B cell (primary cell): ENCODE results near the gene TMPRSS13. TPM values are rescaled to one million over a fixed set of nuclear protein-coding genes. Genes with fewer than 3 reads are reported as not detected.

ENCODE experiments used
- ATAC-seq: fragments of 200-7000 bp; cut with Tn5 transposase; one replicate; pipeline ENCODE4 v1.10.0; 2021; ENCODE audit warnings: low read depth, mild to moderate bottlenecking, moderate number of reproducible peaks, moderate library complexity
- CTCF ChIA-PET: fragments of 350-600 bp; sonication (Branson Sonifier 250); formaldehyde crosslinking; loops from one replicate; lab custom pipeline; 2021; ENCODE audit warnings: antibody characterized with exemption, inconsistent platforms; lab: Charles Lee
- POLR2A ChIA-PET: fragments of 350-600 bp; sonication (Branson Sonifier 250); formaldehyde crosslinking; loops from one replicate; lab custom pipeline; 2021; ENCODE audit warnings: antibody characterized with exemption; lab: Charles Lee
- DNase-seq: peaks from one replicate; pipeline ENCODE4 v3.0.0; 2013
- H2AFZ ChIP-seq: 2 replicates; pipeline ENCODE4 v1.6.1; 2012; ENCODE audit warnings: mild to moderate bottlenecking, low read depth, low read length; ENCODE audit not compliant: insufficient read depth, poor library complexity, severe bottlenecking
- H3K27ac ChIP-seq, 2 donors: 1 replicate in 1 of 2; 2 replicates in 1 of 2; pipeline ENCODE4 v1.5.1; 2012 to 2013; ENCODE audit warnings: low read length in 2 of 2, mild to moderate bottlenecking in 2 of 2, moderate library complexity in 1 of 2
- H3K27me3 ChIP-seq, 4 experiments: fragments of 200-600 bp in 1 of 4; sonication (generic) in 1 of 4; replicated peaks in 1 of 4; 1 replicate in 2 of 4; 2 replicates in 2 of 4; pipeline versions ENCODE4 v1.6.1 to v1.7.0; 2013 to 2016; ENCODE audit warnings: low read length in 3 of 4, mild to moderate bottlenecking in 2 of 4, mixed read lengths in 1 of 4, moderate library complexity in 1 of 4; ENCODE audit not compliant: insufficient read depth in 4 of 4, control insufficient read depth in 3 of 4; ENCODE audit errors: control extremely low read depth in 1 of 4
- H3K36me3 ChIP-seq, 2 experiments: replicated peaks in 1 of 2; 1 replicate in 1 of 2; 2 replicates in 1 of 2; pipeline versions ENCODE4 v1.6.1 to v1.7.1; 2013; ENCODE audit warnings: low read length in 1 of 2; ENCODE audit not compliant: insufficient read depth in 2 of 2, control insufficient read depth in 1 of 2; ENCODE audit errors: control extremely low read depth in 1 of 2, extremely low read depth in 1 of 2
- H3K4me1 ChIP-seq, 2 donors: fragments of 200-600 bp in 1 of 2; sonication (generic) in 1 of 2; 1 replicate in 1 of 2; 2 replicates in 1 of 2; pipeline versions ENCODE4 v1.5.1 to v1.6.1; 2013 to 2017; ENCODE audit warnings: low read length in 2 of 2; ENCODE audit not compliant: control insufficient read depth in 2 of 2, insufficient read depth in 2 of 2
- H3K4me2 ChIP-seq: replicated peaks from 2 replicates; pipeline ENCODE3; 2012; ENCODE audit warnings: mild to moderate bottlenecking, low read depth, low read length; ENCODE audit not compliant: poor library complexity, severe bottlenecking
- H3K4me3 ChIP-seq, 5 experiments: fragments of 200-600 bp in 1 of 5; sonication (generic) in 1 of 5; 1 replicate in 3 of 5; 2 replicates in 2 of 5; pipeline versions ENCODE4 v1.5.1 to v1.7.0; 2011 to 2016; ENCODE audit warnings: low read length in 4 of 5, mild to moderate bottlenecking in 4 of 5, low read depth in 2 of 5, control low read depth in 1 of 5, moderate library complexity in 1 of 5; ENCODE audit not compliant: insufficient read depth in 1 of 5; ENCODE audit errors: control extremely low read depth in 1 of 5, extremely low read depth in 1 of 5
- H3K79me2 ChIP-seq: fragments of 200-600 bp; sonication (generic); one replicate; pipeline ENCODE4 v1.6.0; 2016; ENCODE audit warnings: low read length; ENCODE audit not compliant: control insufficient read depth, insufficient read depth
- H3K9ac ChIP-seq: fragments of 200-600 bp; sonication (generic); 2 replicates; pipeline ENCODE4 v1.6.1; 2017; ENCODE audit warnings: mild to moderate bottlenecking, low read length, moderate library complexity
- H3K9me3 ChIP-seq, 3 donors: one replicate each; pipeline versions ENCODE4 v1.6.1 to v1.7.1; 2013; ENCODE audit warnings: low read length in 2 of 3; ENCODE audit not compliant: control insufficient read depth in 2 of 3, insufficient read depth in 1 of 3; ENCODE audit errors: control extremely low read depth in 1 of 3
- H4K20me1 ChIP-seq: 2 replicates; pipeline ENCODE4 v1.6.0; 2012; ENCODE audit warnings: mild to moderate bottlenecking, low read length; ENCODE audit not compliant: insufficient read depth, control insufficient read depth, poor library complexity, severe bottlenecking
- H3K27ac Mint-ChIP-seq: one replicate; pipeline ENCODE4 v1.8.0; 2021; ENCODE audit warnings: mixed read lengths
- H3K27me3 Mint-ChIP-seq: one replicate; pipeline ENCODE4 v1.8.0; 2021; ENCODE audit warnings: mixed read lengths
- H3K4me1 Mint-ChIP-seq: one replicate; pipeline ENCODE4 v1.8.0; 2021; ENCODE audit warnings: mixed read lengths
- H3K4me3 Mint-ChIP-seq: one replicate; pipeline ENCODE4 v1.8.0; 2021; ENCODE audit warnings: mixed read lengths
- H3K9me3 Mint-ChIP-seq: one replicate; pipeline ENCODE4 v1.8.0; 2022; ENCODE audit warnings: mixed read lengths; ENCODE audit not compliant: insufficient read depth
- CTCF ChIP-seq: fragments of 200-600 bp; IDR thresholded peaks from one replicate; pipeline ENCODE4 v1.8.0; 2022; ENCODE audit warnings: antibody characterized with exemption, mild to moderate bottlenecking
- EZH2 ChIP-seq: IDR thresholded peaks from 2 replicates; pipeline ENCODE4 v1.6.1; 2012; ENCODE audit warnings: borderline replicate concordance, low read depth, mild to moderate bottlenecking, moderate library complexity, low read length; ENCODE audit not compliant: insufficient read depth, poor library complexity, severe bottlenecking
- WGBS: methylation state at CpG from one replicate; pipeline ENCODE4 v1.1.5; 2013; ENCODE audit warnings: missing lambda C conversion rate; ENCODE audit not compliant: insufficient coverage; 5-methylcytosine and 5-hydroxymethylcytosine counted together
- intact Hi-C: fragments of 100-400 bp; cut with micrococcal nuclease; formaldehyde crosslinking; loops from one replicate; pipeline ENCODE4 v1.10.0; 2022
- polyA plus RNA-seq: library from polyadenylated mRNA; depleted of rRNA; stranded (reverse); fragments of >200 nt; gene quantifications from 2 replicates; pipeline ENCODE4 v1.2.3, GENCODE V29; 2012
- total RNA-seq, 2 donors: library from RNA; stranded (reverse); fragments of 120-200 nt in 1 of 2; gene quantifications; 1 replicate in 1 of 2; 2 replicates in 1 of 2; pipeline versions ENCODE4 v1.2.3 to v1.2.4, GENCODE V29; 2013 to 2022

TMPRSS13 gene
- total and polyA plus RNA-seq, 2 donors (not counting 1 experiment from before 2014, with no cell fraction given) = 2.4 to 8.0 TPM

- CTCF ChIA-PET = no interaction called here
Observed at GRCh38 chr11:117958949-117959348, 29.7 kb upstream of the TMPRSS13 start.

More at GRCh38 chr11:117958949-117959348, 29.7 kb upstream of the TMPRSS13 start:
- no peak for ATAC-seq
- no peak overlapping the region for H2AFZ ChIP-seq
- no CpG with 5 or more reads among the region's 1 CpG for WGBS
- Mint-ChIP-seq H3K4me1 (peaks cover 17% of the 10 kb centered on the region), H3K4me3 (no peak overlapping the region), H3K9me3 (peaks cover 22% of the 10 kb centered on the region), H3K27ac (no peak overlapping the region), H3K27me3 (no peaks in the 10 kb centered on the region)
- TF ChIP-seq CTCF = no peak
- no peak for TF ChIP-seq EZH2
- peaks cover 3 to 25% (median 14%) of the 10 kb centered on the region in 3 donors for H3K9me3 ChIP-seq
- H3K9ac ChIP-seq = no peak overlapping the region
- H3K36me3 ChIP-seq = no peaks in the 10 kb centered on the region
- DNase-seq = no peak
- no peak overlapping the region for H3K4me2 ChIP-seq
- H3K79me2 ChIP-seq = no peaks in the 10 kb centered on the region
- H3K4me3 ChIP-seq = no peak overlapping the region
- POLR2A ChIA-PET = no interaction called here
- H3K27me3 ChIP-seq = no peaks in the 10 kb centered on the region
- no peak overlapping the region for H3K27ac ChIP-seq
- H3K4me1 ChIP-seq = peaks cover 8 to 10% of the 10 kb centered on the region in 2 donors
- intact Hi-C loops = no loop called here
- H4K20me1 ChIP-seq = no peaks in the 10 kb centered on the region
